Activated B cell treated with CpG ODN at 0.5 μM for 24 hours (primary cell): Measurements from ENCODE around the gene HSF4. TPM values are rescaled to one million over a fixed set of nuclear protein-coding genes. Genes with fewer than 3 reads are reported as not detected.
"Not testable (repeated sequence)": the region's sequence is repeated elsewhere in the genome, so short reads cannot be mapped to it uniquely, and the experiment has no call there.

ENCODE experiments used
- ATAC-seq: fragments of 200-7000 bp; cut with Tn5 transposase; one replicate; pipeline ENCODE4 v1.10.0; 2021; ENCODE audit warnings: low read depth, mild to moderate bottlenecking, moderate library complexity
- CTCF ChIA-PET: fragments of 350-600 bp; sonication (Branson Sonifier 250); formaldehyde crosslinking; loops from one replicate; lab custom pipeline; 2021; ENCODE audit warnings: antibody characterized with exemption; lab: Charles Lee
- POLR2A ChIA-PET: fragments of 350-600 bp; sonication (Branson Sonifier 250); formaldehyde crosslinking; loops from one replicate; lab custom pipeline; 2021; ENCODE audit warnings: antibody characterized with exemption; lab: Charles Lee
- DNase-seq: peaks from one replicate; pipeline ENCODE4 v3.0.0; 2022
- H3K27ac Mint-ChIP-seq: one replicate; pipeline ENCODE4 v1.8.0; 2020; ENCODE audit warnings: mixed read lengths
- H3K27me3 Mint-ChIP-seq: one replicate; pipeline ENCODE4 v1.8.0; 2021; ENCODE audit warnings: mixed read lengths
- H3K36me3 Mint-ChIP-seq: one replicate; pipeline ENCODE4 v1.8.0; 2021; ENCODE audit warnings: low read depth, mixed read lengths
- H3K4me1 Mint-ChIP-seq: one replicate; pipeline ENCODE4 v1.8.0; 2021; ENCODE audit warnings: mixed read lengths
- H3K4me3 Mint-ChIP-seq: one replicate; pipeline ENCODE4 v1.8.0; 2020; ENCODE audit warnings: mild to moderate bottlenecking, mixed read lengths
- H3K9me3 Mint-ChIP-seq: one replicate; pipeline ENCODE4 v1.8.0; 2020; ENCODE audit warnings: mixed read lengths
- CTCF ChIP-seq: fragments of 200-600 bp; IDR thresholded peaks from one replicate; pipeline ENCODE4 v1.8.0; 2022; ENCODE audit warnings: antibody characterized with exemption, mild to moderate bottlenecking
- intact Hi-C: fragments of 100-400 bp; cut with micrococcal nuclease; formaldehyde crosslinking; loops from one replicate; pipeline ENCODE4 v1.15.1; 2024
- total RNA-seq: library from RNA; stranded (reverse); gene quantifications from 2 replicates; pipeline ENCODE4 v1.2.3, GENCODE V29; 2022

HSF4 gene
- total RNA-seq, 1 donor from 2014 or later: 5.9 TPM

- intact Hi-C loops: no loop called here
- no peak overlapping the region for H3K4me3 Mint-ChIP-seq
- TF ChIP-seq CTCF: no peak
- DNase-seq (no peak), ATAC-seq (no peak)
- H3K27me3 Mint-ChIP-seq: no peaks in the 10 kb centered on the region
- ChIA-PET CTCF (no interaction called here), POLR2A (interaction anchor here (0.7 kb wide), 1 partner anchor 522 kb away, joined by 8 read pairs; no protein-coding TSS in a partner anchor)
- H3K36me3 Mint-ChIP-seq: peaks cover 43% of the 10 kb centered on the region
- H3K27ac Mint-ChIP-seq: no peak overlapping the region
- H3K4me1 Mint-ChIP-seq: peaks cover 2% of the 10 kb centered on the region
- H3K9me3 Mint-ChIP-seq: no peaks in the 10 kb centered on the region
Measured at GRCh38 chr16:67117716-67118115, 46.8 kb upstream of the HSF4 start.

GRCh38 chr16:67120025-67120424 is 44.5 kb upstream of the HSF4 start:
- ChIA-PET CTCF (interaction anchor here (1.0 kb wide), 1 partner anchor 35 kb away, joined by 3 read pairs; no protein-coding TSS in a partner anchor), POLR2A (no interaction called here)
- H3K27ac Mint-ChIP-seq: no peak overlapping the region
- no peaks in the 10 kb centered on the region for H3K4me1 Mint-ChIP-seq
- no peak overlapping the region for H3K4me3 Mint-ChIP-seq
- no peaks in the 10 kb centered on the region for H3K27me3 Mint-ChIP-seq
- no peak for DNase-seq
- no peak for ATAC-seq
- TF ChIP-seq CTCF: no peak
- H3K9me3 Mint-ChIP-seq: no peaks in the 10 kb centered on the region
- intact Hi-C loops: no loop called here
- H3K36me3 Mint-ChIP-seq: peaks cover 55% of the 10 kb centered on the region

DNA sequence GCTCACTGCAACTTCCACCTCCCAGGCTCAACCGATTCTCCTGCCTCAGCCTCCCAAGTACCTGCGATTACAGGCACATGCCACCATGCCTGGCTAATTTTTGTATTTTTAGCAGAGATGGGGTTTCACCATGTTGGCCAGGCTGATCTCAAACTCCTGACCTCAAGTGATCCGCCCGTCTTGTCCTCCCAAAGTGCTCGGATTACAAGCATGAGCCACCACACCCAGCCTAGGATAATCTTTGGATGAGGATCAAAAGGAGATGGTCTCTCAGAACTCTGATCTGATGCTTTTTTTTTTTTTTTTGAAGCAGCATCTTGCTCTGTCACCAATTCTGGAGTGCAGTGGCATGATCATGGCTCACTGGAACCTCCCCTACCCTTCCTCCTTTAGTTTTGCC is 41.7 kb upstream of the HSF4 start:
- DNase-seq, intact Hi-C loops, H3K4me3 Mint-ChIP-seq, CTCF ChIA-PET, H3K27me3 Mint-ChIP-seq, ATAC-seq, POLR2A ChIA-PET, H3K9me3 Mint-ChIP-seq, H3K4me1 Mint-ChIP-seq, H3K27ac Mint-ChIP-seq: not testable (repeated sequence)
- H3K36me3 Mint-ChIP-seq: peaks cover 62% of the 10 kb centered on the region

DNA sequence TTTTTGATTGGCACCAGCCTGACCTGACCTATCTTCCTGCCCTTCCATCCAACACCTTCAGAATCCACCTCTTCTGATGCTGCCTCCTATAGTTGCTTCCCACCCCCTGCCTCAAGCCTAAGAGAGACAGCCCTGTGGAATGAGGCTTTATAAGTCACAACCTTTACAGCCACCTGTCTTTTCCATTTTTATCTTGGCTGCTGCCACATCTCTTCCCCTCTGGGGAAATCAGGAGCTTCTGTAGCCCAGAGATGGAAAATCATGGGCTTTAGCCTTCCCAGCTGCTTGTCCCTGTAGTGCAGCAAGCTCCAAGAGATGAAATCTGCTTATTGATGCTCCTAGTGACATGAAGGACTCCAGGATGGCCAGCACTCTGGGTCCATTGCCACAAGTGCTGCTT is 36.1 kb upstream of the HSF4 start:
- CTCF ChIA-PET: no interaction called here
- no peaks in the 10 kb centered on the region for H3K27me3 Mint-ChIP-seq
- no peak for TF ChIP-seq CTCF
- no peaks in the 10 kb centered on the region for H3K9me3 Mint-ChIP-seq
- H3K4me1 Mint-ChIP-seq: no peaks in the 10 kb centered on the region
- DNase-seq (no peak), ATAC-seq (no peak)
- H3K36me3 Mint-ChIP-seq: peaks cover 62% of the 10 kb centered on the region
- POLR2A ChIA-PET: no interaction called here
- H3K27ac Mint-ChIP-seq: no peak overlapping the region
- H3K4me3 Mint-ChIP-seq: no peak overlapping the region
- intact Hi-C loops: no loop called here

DNA sequence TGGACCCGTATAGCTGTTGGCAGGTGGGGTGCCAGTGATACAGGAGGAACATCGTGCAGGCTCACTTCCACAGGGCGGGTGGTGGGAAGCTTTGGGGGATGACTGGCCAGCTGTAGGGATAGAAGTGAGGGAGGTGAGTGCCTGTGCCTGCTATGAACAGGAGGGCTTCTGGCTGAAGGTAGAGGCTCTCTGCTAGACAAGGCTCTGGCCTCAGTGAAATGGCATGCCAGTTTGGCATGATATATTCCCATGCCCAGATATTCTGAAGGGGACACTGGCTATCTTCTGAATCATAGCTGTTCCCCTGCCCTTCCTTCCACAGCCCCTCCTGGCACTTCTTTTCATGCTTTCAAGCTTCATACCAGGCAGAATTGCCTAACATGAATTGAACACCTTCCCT is 35.7 kb upstream of the HSF4 start:
- no peak for TF ChIP-seq CTCF
- DNase-seq: no peak
- Mint-ChIP-seq H3K36me3 (peaks cover 60% of the 10 kb centered on the region), H3K4me1 (no peaks in the 10 kb centered on the region), H3K9me3 (no peaks in the 10 kb centered on the region), H3K4me3 (no peak overlapping the region), H3K27ac (no peak overlapping the region), H3K27me3 (no peaks in the 10 kb centered on the region)
- ATAC-seq: no peak
- intact Hi-C loops: no loop called here
- ChIA-PET CTCF (no interaction called here), POLR2A (no interaction called here)

DNA sequence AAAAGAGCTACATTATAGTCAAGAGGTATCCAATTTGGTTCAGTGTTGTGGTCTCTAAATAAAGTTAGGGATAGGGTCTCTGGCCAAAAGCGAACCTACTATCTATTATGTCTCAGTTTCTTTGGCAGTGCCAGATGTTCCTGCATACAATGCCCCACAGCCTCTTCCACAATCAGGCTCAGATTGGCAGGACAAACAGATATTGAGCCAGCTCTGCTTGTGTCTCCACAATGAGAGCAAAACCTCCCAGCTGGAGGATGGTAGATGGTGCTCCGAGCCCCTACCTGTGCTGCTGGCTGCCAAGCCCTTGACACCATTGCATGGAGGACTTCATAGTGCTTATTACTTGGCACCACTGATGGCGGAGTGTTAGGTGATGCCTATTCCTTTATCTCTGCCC is 35.1 kb upstream of the HSF4 start:
- H3K36me3 Mint-ChIP-seq: peaks cover 60% of the 10 kb centered on the region
- CTCF ChIA-PET: no interaction called here
- no peaks in the 10 kb centered on the region for H3K4me1 Mint-ChIP-seq
- no peak for ATAC-seq
- H3K9me3 Mint-ChIP-seq: no peaks in the 10 kb centered on the region
- H3K27me3 Mint-ChIP-seq: no peaks in the 10 kb centered on the region
- no peak overlapping the region for H3K4me3 Mint-ChIP-seq
- no peak overlapping the region for H3K27ac Mint-ChIP-seq
- TF ChIP-seq CTCF: no peak
- POLR2A ChIA-PET: no interaction called here
- DNase-seq: no peak
- intact Hi-C loops: no loop called here
